ENCODE results near the gene C16orf54.

- TF ChIP-seq POLR2AphosphoS5 (IDR thresholded peaks at IDR 0.05; ENCODE audit: insufficient read depth, low read depth, low read length) (no peak), CTCF (IDR thresholded peaks at IDR 0.05; ENCODE audit: extremely low read depth in 1 of 2, insufficient read depth in 1 of 2, low read depth in 1 of 2, low read length in 2 of 2) (no peak)
Measured at GRCh38 chr16:29767062-29767461, 21.3 kb upstream of the C16orf54 start.
